ENCODE measurements around the gene XXYLT1. TPM values are rescaled to one million over a fixed set of nuclear protein-coding genes. Genes with fewer than 3 reads are reported as not detected.

XXYLT1 gene
- total RNA-seq, 1 experiment from 2014 or later, result 53.9 TPM

GRCh38 chr3:195224156-195224979 is 46.6 kb downstream of the XXYLT1 start:
- H3K9me3 ChIP-seq (ENCODE audit: low read depth, low read length, poor library complexity, severe bottlenecking), result no peaks in the 10 kb centered on the region
- H3K4me1 ChIP-seq (ENCODE audit: insufficient read depth, low read length, poor library complexity, severe bottlenecking), result peaks cover 30% of the 10 kb centered on the region
- TF ChIP-seq CTCF (conservative IDR thresholded peaks at IDR 0.05; ENCODE audit: low read depth, low read length), result 0 out of 2 replicates have a peak, but pooled peaks have one; percentile 15
- TF ChIP-seq EZH2 (IDR thresholded peaks at IDR 0.05; ENCODE audit: borderline replicate concordance, low read depth, low read length, poor library complexity, severe bottlenecking), result no peak
- intact Hi-C loops (cut with micrococcal nuclease; ENCODE audit: unreplicated experiment), result no loop called here
- no TSS peak for BruUV-seq (replicated peaks)
- H3K4me3 ChIP-seq (ENCODE audit: low read depth, low read length, poor library complexity, severe bottlenecking), result no peak overlapping the region
- H3K27ac ChIP-seq (ENCODE audit: low read depth, low read length, poor library complexity, severe bottlenecking), result no peak overlapping the region
- POLR2A ChIA-PET (ENCODE audit: low non-redundant PET), result interaction anchor here (0.8 kb wide), 1 partner anchor 40 kb away, joined by 3 read pairs; no protein-coding TSS in a partner anchor
- peak; percentile 62 for DNase-seq (ENCODE audit: low spot score)
- no peaks in the 10 kb centered on the region for H3K27me3 ChIP-seq (replicated peaks; ENCODE audit: insufficient read depth, low read depth, low read length, poor library complexity)
- H3K36me3 ChIP-seq (ENCODE audit: insufficient read depth, low read length, poor library complexity, severe bottlenecking), result peaks cover 10% of the 10 kb centered on the region
- CTCF ChIA-PET, result interaction anchor here (1.1 kb wide), 1 partner anchor 47 kb away, joined by 3 read pairs; the partner anchor contains the start of gene XXYLT1

GRCh38 chr3:195221876-195222617 is 48.9 kb downstream of the XXYLT1 start:
- BruUV-seq (replicated peaks), result no TSS peak

More at GRCh38 chr3:195221876-195222617, 48.9 kb downstream of the XXYLT1 start:
- no peak overlapping the region for H3K4me3 ChIP-seq (ENCODE audit: low read depth, low read length, poor library complexity, severe bottlenecking)
- no peaks in the 10 kb centered on the region for H3K9me3 ChIP-seq (ENCODE audit: low read depth, low read length, poor library complexity, severe bottlenecking)
- H3K36me3 ChIP-seq (ENCODE audit: insufficient read depth, low read length, poor library complexity, severe bottlenecking), result peaks cover 10% of the 10 kb centered on the region
- ChIA-PET CTCF (no interaction called here), POLR2A (ENCODE audit: low non-redundant PET) (no interaction called here)
- H3K27ac ChIP-seq (ENCODE audit: low read depth, low read length, poor library complexity, severe bottlenecking), result no peak overlapping the region
- TF ChIP-seq CTCF (conservative IDR thresholded peaks at IDR 0.05; ENCODE audit: low read depth, low read length) (no peak), EZH2 (IDR thresholded peaks at IDR 0.05; ENCODE audit: borderline replicate concordance, low read depth, low read length, poor library complexity, severe bottlenecking) (no peak)
- intact Hi-C loops (cut with micrococcal nuclease; ENCODE audit: unreplicated experiment), result no loop called here
- H3K27me3 ChIP-seq (replicated peaks; ENCODE audit: insufficient read depth, low read depth, low read length, poor library complexity), result no peaks in the 10 kb centered on the region
- DNase-seq (ENCODE audit: low spot score), result no peak
- H3K4me1 ChIP-seq (ENCODE audit: insufficient read depth, low read length, poor library complexity, severe bottlenecking), result peaks cover 30% of the 10 kb centered on the region
